Esophagus muscularis mucosa (tissue), 4 donors: ENCODE results near the gene CSNK1D.

Source experiments
- CTCF ChIP-seq, 3 experiments: fragments of 200-600 bp in 2 of 3; fragments of 450-650 bp in 1 of 3; sonication (generic) in 2 of 3; IDR thresholded peaks; one replicate each; pipeline ENCODE4 v1.5.1; 2017 to 2019; ENCODE audit warnings: antibody characterized with exemption in 3 of 3, mild to moderate bottlenecking in 2 of 3, moderate library complexity in 1 of 3
- EP300 ChIP-seq: sonication (generic); formaldehyde crosslinking; IDR thresholded peaks from one replicate; pipeline ENCODE4 v1.6.1; 2017; ENCODE audit warnings: antibody characterized with exemption
- POLR2A ChIP-seq: fragments of 450-650 bp; IDR thresholded peaks from one replicate; pipeline ENCODE4 v1.6.1; 2017; ENCODE audit warnings: antibody characterized with exemption, moderate library complexity, mild to moderate bottlenecking, low read depth
- POLR2AphosphoS5 ChIP-seq, 2 donors: sonication (generic); formaldehyde crosslinking; IDR thresholded peaks; one replicate each; pipeline ENCODE4 v1.6.1; 2017; ENCODE audit warnings: antibody characterized with exemption in 2 of 2

GRCh38 chr17:82225368-82226029 is 48.0 kb downstream of the CSNK1D start:
- TF ChIP-seq POLR2A, result no peak
- no peak for TF ChIP-seq POLR2AphosphoS5 (IDR thresholded peaks at IDR 0.05)
- TF ChIP-seq CTCF (IDR thresholded peaks at IDR 0.05), result no peak
- no peak for TF ChIP-seq EP300
